Testis (tissue), 2 donors: ENCODE results near the gene SH2D3A.

Source experiments
- CTCF ChIP-seq, 3 experiments: fragments of 450-650 bp in 2 of 3; fragments of 200-600 bp in 1 of 3; sonication (generic) in 1 of 3; IDR thresholded peaks; one replicate each; pipeline ENCODE4 v1.5.1; 2016 to 2019; ENCODE audit warnings: antibody characterized with exemption in 3 of 3, mild to moderate bottlenecking in 2 of 3, moderate library complexity in 1 of 3
- POLR2A ChIP-seq: fragments of 450-650 bp; IDR thresholded peaks from one replicate; pipeline ENCODE4 v1.6.1; 2017; ENCODE audit warnings: antibody characterized with exemption, mild to moderate bottlenecking, moderate library complexity

GRCh38 chr19:6772028-6772865, 5.0 kb upstream of the SH2D3A start, which contains the start of gene VAV1:
- no peak for TF ChIP-seq CTCF (IDR thresholded peaks at IDR 0.05)
- TF ChIP-seq POLR2A, result no peak
